Fibroblast of mammary gland (primary cell): ENCODE measurements around the gene PSG7.
A peak's percentile ranks its signal among the peaks of the same experiment; 100 is the strongest.
"Not testable (repeated sequence)": the region's sequence is repeated elsewhere in the genome, so short reads cannot be mapped to it uniquely, and the experiment has no call there.

Experiments
- DNase-seq: peaks from one replicate; pipeline ENCODE4 v3.0.0-alpha.2; 2010; ENCODE audit warnings: low read depth
- H3K4me3 ChIP-seq: 2 replicates; pipeline ENCODE4 v1.5.1; 2011; ENCODE audit warnings: low read depth, mild to moderate bottlenecking, low read length, moderate library complexity; ENCODE audit not compliant: control insufficient read depth
- TF ChIP-seq, protein P1 (sequence below): conservative IDR thresholded peaks from 2 replicates; pipeline ENCODE4 v1.5.1; 2011; ENCODE audit warnings: low read depth, low read length, inconsistent platforms; ENCODE audit not compliant: control insufficient read depth, insufficient read depth

The PSG7 gene

GRCh38 chr19:42912941-42913340, 24.1 kb downstream of the PSG7 start:
- H3K4me3 ChIP-seq, DNase-seq: not testable (repeated sequence)

DNA sequence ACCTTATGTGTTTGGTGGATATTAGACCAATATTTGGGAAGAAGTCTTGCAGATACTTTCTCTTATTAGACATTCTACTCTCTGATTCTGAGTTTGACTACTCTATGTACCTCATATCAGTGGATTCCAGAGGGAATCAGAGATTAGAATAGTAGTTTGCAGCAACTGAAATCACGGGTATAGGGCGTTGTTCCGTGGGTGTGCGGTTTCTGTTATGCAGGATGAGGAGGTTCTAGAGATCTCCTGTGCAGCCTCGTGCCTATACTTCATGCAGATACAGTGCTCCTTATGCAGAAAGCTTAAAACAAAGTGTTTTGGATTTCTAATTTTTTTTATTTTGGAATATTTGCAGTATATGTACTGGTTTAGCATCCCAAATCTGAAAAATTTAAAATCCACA, 25.3 kb downstream of the PSG7 start:
- not testable (repeated sequence) for DNase-seq, H3K4me3 ChIP-seq

- not testable (repeated sequence) for H3K4me3 ChIP-seq, DNase-seq
Measured at GRCh38 chr19:42906162-42906561, 30.8 kb downstream of the PSG7 start.

- not testable (repeated sequence) for DNase-seq, H3K4me3 ChIP-seq
Measured at GRCh38 chr19:42900561-42900960, 36.4 kb downstream of the PSG7 start.

- not testable (repeated sequence) for H3K4me3 ChIP-seq, DNase-seq
Measured at GRCh38 chr19:42899674-42900073, 37.3 kb downstream of the PSG7 start.

GRCh38 chr19:42899110-42899509, 37.9 kb downstream of the PSG7 start:
- not testable (repeated sequence) for DNase-seq, H3K4me3 ChIP-seq

- not testable (repeated sequence) for DNase-seq, H3K4me3 ChIP-seq
Measured at GRCh38 chr19:42898656-42899055, 38.4 kb downstream of the PSG7 start.

GRCh38 chr19:42897729-42898128, 39.3 kb downstream of the PSG7 start:
- not testable (repeated sequence) for DNase-seq, H3K4me3 ChIP-seq

- DNase-seq, H3K4me3 ChIP-seq: not testable (repeated sequence)
Measured at GRCh38 chr19:42890446-42890845, 46.6 kb downstream of the PSG7 start.

DNA sequence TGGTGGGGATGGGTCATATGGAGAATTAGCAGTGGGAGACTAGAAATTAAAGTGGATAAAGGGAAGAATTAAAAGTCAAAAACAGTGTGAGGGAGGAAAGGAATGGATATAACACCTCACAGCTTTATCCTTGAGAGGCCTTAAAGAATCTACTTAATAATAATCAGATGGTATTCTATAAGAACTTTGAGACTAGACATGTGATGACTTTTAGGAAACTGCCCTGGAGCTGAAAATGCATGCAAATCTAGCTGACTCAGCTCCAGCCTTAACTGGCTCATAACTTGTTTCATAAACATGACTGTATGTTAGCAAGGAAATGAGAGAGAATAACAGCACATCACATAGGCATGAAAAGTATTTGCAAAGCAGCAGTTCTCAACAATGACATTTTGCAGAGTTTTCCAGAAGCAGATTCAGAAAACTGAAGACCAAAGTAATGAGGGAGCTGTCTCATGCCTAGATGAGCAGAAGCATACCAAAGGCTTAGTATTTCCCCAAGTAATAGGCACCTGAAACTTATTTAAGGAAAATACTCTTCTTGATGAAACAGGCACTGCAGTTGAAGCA, 49.0 kb downstream of the PSG7 start:
- H3K4me3 ChIP-seq, DNase-seq: not testable (repeated sequence)

DNA sequence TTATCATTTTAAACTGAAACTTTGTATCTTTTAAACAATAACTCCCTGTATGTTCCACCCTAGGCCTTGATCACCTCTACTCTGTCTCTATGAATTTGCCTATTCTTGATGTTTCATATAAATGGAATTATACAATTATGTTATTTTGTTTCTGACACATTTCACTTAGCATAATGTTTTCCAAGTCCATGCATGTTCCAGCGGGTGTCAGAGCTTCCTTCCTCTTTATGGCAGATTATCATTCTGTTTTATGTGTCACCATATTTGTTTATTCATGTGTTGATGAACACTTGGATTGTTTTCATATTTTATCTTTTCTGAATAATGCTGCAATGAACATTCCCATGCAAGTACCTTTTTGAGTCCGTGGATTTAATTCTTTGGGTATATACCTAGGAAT, 54.3 kb downstream of the PSG7 start:
- DNase-seq, H3K4me3 ChIP-seq: not testable (repeated sequence)

GRCh38 chr19:42882010-42882409, 55.0 kb downstream of the PSG7 start:
- DNase-seq, H3K4me3 ChIP-seq: not testable (repeated sequence)

DNA sequence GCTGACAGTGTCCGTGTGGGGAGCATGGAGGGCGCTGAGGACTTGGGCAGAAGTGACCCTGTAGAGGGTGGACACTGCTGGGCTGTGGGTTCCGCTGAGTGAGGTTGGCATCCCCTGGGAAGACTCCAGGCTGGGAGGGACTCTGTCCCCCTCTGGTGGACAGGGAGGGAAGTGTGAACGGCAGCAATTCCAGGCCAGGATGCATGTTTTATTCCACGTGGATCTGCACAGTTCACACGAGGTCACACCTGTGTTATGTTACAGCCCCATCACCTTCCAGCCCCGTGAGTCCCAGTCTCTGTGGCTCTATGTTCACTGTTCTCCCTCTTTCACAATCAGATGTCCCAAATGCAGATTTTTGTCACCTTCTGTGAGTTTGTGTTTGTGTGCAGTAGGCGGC, 55.7 kb downstream of the PSG7 start:
- DNase-seq, result peak; percentile 13
- not testable (repeated sequence) for H3K4me3 ChIP-seq

DNA sequence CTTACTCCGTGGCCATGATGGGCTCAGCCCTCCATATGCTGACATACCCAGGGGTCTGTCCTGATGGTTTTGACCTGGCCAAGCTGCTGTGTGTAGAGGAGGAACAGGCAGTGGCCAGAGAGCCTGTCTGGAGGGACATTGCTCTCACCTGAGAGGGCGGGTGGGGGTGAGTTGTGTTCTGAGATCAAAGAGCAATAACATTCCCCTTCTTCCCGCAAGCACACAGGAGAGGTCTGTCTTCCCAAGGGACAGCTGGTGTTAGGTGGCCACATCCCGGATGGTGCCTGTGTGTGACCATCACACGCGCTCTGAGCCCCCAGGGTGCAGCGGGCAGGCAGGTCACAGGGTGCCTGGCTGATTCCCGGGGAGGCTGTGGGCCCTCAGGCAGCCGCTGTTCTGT, 56.4 kb downstream of the PSG7 start:
- H3K4me3 ChIP-seq, DNase-seq: not testable (repeated sequence)

More for the DNA sequence above, 55.7 kb downstream of the PSG7 start:
- TF ChIP-seq, protein P1, sequence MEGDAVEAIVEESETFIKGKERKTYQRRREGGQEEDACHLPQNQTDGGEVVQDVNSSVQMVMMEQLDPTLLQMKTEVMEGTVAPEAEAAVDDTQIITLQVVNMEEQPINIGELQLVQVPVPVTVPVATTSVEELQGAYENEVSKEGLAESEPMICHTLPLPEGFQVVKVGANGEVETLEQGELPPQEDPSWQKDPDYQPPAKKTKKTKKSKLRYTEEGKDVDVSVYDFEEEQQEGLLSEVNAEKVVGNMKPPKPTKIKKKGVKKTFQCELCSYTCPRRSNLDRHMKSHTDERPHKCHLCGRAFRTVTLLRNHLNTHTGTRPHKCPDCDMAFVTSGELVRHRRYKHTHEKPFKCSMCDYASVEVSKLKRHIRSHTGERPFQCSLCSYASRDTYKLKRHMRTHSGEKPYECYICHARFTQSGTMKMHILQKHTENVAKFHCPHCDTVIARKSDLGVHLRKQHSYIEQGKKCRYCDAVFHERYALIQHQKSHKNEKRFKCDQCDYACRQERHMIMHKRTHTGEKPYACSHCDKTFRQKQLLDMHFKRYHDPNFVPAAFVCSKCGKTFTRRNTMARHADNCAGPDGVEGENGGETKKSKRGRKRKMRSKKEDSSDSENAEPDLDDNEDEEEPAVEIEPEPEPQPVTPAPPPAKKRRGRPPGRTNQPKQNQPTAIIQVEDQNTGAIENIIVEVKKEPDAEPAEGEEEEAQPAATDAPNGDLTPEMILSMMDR, result peak; percentile 45
